Stimulated activated CD4-positive, alpha-beta T cell treated with anti-CD3 and anti-CD28 coated beads, Interleukin-4, amount 100 ng/mL, for 1 hour (primary cell): Measurements from ENCODE around the gene IL22RA2.

Source experiments
- DNase-seq: peaks from one replicate; pipeline ENCODE4 v3.0.0-alpha.2; 2020

Gene IL22RA2

DNA sequence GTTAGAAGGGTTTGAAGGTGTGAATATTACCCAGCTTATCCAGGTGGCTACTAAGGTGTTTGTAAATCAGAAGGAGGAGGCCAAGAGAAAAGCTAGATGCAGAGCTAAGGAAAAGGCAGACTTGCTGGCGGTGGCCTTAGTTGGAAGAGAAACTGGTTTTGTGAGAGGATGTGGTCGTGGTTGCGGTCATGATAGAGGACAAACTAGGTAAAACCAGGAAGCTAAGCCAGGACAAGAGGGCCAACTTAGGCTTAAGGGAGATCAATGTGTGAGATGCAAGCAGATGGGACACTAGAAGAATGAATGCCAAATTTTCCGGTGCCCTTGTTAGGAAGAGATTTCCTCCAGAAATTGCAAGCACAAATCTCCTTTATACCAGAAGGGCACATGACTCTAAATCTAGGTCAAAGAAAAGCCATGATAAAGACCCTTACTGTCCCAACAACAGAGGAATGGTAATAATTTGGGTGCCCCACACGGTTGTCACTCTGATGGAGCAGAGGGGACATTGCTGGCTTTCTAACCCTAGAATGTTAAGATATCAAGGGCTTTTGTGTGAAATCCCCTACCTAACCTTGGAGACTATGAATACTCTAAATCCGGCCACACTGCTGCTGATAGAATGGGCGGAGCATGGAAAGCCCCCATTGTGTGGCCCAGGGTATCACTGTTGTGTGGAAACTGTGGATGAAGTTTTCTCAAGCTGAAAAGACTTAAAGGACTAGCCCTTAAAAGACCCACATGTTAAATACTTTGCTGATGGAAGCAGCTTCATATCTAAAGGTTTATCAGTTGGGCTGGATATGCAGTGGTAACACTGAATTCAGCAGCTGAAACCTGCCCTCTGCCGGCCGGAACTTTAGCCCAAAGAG lies 7.8 kb downstream of the IL22RA2 start:
- peak; percentile 13 for DNase-seq

DNA sequence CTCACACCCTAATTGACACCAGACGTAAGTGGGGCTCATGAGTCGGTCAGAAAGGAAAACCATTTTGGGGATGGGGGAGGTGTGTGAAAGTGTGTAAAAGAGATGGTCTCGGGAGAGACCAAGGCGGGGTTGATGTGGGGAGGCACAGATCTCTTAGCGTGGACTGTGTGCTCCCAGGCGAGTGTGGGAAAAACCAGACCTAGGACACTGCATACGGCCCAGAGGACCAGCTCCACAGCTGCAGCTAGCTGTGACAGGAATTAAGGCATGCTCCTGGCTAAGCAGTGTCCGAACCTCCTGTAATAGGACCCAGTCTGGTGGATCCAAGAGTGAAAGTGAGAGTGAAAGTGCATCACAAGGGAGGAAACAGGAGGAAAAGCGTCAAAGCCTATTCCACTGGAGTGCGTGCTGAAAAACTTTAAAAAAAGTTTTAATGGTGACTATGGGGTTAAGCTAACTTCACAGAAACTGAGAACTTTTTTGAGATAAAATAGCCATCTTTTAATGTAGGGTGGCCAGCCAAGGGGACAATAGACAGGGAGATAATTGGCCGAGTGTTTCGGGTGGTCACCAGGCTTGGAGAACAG lies 9.6 kb downstream of the IL22RA2 start:
- DNase-seq = no peak

DNA sequence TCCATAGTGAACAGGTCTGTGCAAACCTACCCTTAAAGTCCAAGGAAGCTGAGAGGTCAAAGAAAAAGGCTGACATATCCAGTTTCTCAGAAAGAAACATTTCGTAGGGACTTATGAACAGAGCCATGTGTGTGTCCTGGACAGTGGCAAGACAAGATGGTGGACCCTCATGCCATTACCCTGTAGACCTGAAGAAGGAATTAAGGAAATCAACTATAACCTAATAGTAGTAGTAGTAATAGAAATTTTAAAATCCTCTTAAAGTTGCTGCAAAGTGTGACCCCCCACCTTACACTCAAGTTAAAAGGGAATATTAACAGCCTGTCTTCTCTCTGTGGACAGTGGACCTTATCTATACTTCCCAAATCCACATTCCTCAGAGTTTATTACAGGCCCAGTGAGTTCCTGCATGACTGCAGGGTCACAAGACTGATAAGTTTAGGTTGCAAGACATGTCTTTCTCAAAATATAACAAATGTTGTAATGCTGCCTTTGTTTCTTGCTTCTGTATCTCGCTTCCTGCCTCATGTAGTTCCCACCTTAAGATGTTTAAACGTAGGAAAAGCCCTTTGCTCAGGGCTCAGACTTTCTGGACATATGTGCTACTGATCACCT lies 10.6 kb downstream of the IL22RA2 start:
- DNase-seq = no peak

DNA sequence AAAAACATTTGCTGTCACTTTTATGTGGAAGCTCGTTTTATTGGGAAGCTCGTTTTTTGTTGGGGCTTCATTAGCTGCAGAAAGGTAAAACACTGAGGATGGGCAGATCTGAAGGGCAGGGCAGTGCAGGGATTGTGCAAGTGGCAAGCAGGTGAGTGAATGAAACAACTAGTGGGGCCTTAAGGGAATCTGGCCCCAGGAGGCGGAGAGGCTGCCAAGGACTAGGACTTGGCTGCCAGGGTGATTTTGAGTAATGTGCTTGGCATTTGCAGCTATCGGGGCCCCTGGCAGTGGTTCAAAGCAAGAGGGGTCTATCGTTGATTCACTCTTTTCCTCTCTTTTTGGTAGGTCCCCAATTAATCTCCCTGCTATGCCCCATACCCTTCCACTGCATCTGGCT lies 11.5 kb downstream of the IL22RA2 start:
- no peak for DNase-seq

DNA sequence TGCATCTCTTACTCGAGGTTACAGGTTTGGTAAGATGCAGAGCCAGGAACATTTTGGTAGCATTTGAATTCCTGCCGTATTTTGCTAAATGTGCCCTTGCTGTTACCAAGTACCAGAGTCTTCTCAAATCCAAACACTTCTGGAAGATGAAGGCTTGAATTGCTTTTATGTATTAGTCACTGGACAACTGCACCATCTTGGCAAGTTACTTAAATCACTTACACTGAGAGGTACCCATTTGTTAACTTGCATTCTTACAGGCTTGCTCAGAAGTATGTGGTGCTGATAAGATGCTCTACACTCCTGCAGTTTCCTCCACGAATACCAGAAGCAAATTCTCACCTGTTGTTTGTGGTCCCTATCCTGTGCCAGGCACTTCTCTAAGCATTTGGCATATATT lies 12.7 kb downstream of the IL22RA2 start:
- DNase-seq = no peak

DNA sequence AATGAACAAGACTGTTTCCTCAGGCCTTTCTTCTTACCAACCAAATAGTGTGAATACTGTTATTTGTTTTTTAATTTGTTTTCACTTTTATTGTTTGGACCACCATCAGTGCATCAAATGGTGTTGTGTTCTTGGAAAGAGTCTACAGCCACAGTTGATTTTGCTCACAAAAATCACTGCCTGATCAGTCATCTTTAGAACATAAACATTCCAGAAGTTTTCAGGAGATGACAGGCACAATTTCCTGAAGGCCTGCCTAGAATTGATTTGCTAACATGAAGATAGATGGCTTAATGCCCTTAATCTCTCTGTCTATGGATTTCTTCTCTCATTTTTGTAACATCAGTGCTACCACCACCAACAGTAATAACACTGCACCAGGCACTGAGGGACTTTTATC lies 13.5 kb downstream of the IL22RA2 start:
- no peak for DNase-seq

DNA sequence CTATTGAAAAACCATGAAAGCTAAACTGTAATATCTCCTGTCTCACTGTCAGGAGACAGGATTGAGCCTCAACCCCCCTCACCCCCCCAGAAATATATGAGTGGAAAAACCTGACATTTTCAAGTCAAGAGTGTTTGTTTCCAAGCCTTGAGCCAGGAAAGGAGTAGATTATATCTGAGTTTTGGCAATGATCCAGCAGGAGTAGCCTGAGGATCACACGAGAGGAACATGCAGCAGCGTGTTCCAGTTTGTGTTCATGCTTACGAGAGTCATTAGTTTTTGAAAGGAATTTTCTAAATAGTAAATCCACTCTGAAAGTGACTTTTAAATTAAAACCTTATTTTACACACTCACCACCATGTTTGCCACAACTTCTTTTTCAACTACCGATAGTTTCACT lies 15.8 kb downstream of the IL22RA2 start:
- DNase-seq = no peak

DNA sequence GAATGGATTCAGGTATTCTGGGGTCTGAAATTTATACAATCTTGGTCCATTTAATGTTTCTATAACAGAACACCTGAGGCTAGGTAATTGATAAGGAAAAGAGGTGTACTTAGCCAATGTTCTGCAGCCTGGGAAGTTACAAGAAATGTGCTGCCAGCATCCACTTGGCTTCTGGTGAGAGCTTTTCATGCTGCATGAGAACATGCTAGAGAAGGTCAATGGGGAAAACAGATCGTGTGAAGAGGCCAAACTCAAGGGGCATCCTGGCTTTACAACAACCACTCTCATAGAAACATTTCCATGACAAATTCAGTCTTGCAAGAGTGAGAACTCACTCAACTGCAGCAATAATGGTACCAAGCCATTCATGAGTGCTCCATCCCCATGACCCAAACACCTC lies 16.8 kb downstream of the IL22RA2 start:
- no peak for DNase-seq

DNA sequence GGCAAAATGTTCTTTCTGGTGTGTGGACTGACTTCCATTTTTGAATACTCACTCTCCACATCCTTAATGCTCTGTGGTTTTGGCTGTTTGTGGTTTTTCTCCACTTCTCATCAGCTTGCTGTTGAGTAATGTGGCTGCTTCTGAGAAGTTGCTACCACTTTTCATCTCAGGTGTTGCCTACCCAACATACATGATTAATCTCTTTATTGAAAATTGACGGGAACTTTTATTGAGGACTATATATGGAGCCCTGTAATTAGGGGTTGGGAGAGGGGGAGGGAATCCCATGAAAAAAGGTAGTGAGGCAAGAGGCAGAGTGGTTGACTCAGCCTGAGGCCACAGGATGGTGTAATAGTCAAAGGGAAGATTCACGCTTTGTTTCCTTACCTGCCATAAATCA lies 17.6 kb downstream of the IL22RA2 start:
- no peak for DNase-seq

DNA sequence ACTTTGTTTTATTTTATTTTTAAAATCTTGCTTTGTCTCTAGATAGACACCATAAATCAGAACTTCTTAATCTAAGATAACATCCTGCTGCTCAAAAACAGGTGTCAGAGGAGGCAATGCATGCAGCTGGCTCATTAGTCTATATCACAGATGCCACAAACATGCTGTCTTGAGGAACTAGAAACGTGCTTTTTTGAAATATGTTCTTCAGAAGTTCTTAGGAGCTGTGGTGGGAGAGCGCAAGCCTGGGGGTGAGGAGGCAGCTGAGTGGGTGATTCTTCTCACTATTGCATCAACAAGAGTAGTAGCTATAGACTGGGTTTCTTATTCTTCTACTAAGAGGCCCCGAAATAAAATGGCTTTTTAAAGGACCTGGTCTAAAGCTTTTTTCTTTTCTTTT lies 23.4 kb downstream of the IL22RA2 start:
- DNase-seq = no peak

DNA sequence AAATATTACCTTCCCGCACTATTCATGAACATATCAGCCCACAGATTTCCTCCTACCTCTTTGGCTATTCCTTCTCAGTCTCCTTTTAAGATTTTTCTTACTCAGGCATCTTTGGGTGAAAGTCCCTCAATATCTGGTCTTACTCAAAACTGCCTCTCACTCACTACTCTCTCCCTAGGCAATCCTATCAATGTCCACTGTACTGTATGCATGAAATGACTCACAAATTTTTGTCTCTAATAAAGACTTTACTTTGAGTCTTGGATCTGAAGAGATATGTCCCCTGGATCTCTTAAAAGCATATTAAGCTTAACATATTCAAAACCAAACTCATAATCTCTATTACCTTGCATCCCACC lies 24.4 kb downstream of the IL22RA2 start:
- no peak for DNase-seq

DNA sequence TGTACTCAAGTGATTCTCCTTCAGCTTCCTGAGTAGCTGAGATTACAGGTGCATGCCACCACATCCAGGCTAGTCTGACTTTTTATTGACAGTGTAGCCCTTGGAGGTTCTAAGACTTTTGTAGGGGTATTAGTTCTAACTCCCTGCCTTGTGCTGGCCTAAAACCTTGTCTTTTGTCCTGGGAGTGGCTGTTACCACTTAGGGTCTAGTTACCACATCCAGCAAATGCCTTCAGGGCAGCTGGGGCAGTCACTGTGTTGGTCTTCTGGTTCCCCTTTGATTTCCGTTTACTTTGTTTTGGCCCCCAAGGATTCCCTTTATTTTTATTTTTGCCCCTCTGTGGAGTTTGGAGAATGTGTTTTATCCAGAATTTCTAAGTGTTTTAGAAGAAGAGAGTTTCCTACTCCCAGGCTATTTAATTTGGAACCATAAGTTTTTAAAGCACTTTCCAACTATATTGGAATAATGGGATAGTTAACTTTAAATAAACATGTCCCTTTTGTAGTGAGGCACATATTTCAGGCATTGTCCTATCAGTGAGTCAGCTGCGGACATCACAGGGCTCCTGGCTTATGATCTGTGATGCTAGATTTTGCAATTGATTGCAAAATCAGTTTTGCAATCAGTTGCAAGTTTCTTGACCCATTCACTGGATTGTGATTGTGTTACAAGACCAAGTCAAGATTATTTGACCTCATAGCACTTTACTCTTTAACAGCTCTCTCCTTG lies 25.0 kb downstream of the IL22RA2 start:
- DNase-seq = no peak

DNA sequence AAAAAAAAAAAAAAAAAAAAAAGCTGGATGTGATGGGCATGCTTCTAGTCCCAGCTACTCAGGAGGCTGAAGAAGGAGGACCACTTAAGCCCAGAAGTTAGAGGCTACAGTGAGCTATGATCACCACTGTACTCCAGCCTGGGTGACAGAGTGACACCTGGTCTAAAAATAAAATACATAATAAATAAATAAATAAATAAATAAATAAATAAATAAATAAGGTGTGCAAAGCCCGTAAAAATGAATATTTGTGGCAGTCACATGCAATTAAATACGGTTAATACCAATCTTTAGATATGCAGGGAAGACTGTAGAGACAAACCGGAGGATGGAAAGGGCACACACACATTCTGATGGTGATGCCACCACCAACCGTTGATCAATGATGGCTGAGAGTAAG lies 26.2 kb downstream of the IL22RA2 start:
- no peak for DNase-seq

DNA sequence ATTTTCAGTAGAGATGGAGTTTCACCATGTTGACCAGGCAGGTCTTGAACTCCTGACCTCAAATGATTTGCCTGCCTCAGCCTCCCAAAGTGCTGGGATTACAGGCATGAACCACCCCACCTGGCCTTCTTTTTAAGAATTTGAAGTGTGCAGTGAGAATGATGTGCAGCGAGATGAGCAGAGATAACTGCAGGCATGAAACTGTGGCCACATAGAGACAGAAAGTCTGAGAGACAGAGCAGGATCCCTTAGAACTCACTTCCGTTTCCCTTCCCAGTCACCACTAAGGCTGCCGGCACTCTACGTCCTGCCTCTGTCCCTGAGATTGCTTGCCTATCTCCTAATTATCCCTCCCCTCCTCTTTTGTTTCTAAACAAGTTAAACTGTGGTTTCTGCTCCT lies 27.2 kb downstream of the IL22RA2 start:
- DNase-seq = no peak

DNA sequence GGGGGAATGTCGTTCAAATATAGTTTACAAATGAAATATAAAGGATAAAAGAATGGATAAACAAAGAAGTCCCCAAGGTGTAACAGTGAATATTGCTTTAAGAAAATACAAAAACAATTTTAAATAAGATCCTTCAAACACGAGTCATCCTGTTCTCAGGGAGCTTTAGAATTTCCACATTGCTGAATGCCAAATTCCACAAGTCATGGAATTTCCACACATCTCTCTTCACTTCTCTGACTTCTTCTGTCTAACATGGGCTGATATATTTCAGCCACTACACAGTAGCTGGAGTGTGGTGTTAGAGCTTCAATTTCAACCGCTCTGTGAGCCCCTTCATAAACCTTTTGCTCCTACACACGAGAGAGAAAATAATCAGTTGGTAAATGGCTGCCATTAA lies 28.0 kb downstream of the IL22RA2 start:
- no peak for DNase-seq

DNA sequence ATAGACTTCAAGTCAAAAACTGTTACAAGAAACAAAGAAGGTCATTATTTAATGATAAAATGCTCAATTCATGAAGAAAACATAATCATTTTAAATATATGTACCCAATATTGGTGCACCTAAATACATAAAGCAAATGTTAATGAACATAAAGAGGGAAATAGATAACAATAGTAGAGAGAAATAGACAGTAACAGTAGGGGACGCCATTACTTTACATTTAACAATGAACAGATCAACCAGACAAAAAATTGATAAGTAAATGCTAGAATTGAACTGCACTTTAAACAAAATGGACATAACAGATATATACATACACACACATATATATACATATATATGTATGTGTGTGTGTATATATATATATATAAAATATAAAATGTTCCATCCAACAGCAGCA lies 37.4 kb downstream of the IL22RA2 start:
- no peak for DNase-seq

DNA sequence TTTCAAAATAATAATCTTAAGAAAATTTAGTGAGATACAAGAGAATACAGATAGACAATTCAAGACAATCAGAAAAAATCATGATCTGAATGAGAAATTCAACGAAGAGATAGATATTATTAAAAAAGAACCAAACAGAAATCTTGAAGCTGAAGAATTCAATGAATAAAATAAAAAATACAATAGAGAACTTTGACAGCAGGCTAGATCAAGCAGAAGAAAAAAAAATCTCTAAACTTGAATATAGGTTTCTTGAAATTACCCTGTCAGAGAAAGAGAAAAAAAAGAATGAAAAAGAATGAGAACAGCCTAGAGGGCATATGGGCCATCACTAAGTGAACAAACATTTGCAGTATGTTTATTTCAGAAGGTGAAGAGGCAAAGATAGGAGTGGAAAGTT lies 39.0 kb downstream of the IL22RA2 start:
- no peak for DNase-seq

DNA sequence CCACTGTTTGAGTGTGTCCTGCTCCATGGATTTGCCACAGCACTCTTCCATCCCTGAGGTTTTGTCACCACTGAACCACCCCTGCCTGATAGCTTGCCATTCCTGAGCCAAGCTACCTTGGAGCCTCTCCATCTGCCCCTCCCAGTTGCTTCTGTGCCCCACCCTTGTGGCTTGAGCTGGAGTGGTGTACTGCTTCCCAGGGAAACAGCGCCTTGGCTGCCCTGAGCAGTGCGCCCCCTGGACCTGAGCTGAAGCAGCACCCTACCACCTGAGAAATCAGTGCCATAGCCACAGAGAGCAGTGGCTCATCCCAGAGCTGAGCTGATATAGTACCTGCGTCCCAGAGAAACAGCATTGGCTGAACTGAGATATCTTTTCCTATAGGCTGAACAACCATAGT lies 40.3 kb downstream of the IL22RA2 start:
- no peak for DNase-seq

DNA sequence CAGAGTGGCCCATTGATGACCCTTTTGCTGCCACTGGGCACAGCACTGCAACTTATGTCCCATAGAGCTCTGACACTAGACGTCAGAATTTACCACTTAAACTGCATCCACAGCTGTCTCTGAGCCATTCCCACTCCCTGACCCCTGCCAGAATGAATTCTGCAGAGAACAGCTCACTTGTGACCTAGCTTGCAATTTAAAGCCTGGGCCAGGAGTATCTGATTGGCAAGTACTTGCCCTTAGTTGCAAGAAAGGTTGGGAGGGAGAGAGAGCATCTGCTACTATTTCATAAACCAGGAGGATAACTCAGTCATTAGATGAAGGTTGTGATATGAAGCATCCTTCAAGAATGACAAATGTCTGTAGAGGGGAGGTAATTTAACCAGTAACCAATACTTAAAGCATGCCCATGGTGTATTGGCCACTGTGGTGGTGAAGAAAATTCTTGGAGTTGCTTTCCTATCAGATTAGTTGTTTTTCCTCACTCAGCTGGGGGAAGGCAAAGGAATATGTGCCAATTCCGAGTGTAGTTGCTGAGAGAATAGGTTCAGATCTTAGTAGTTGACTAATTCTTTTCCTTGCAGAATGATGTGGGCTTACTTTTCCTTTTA lies 46.5 kb downstream of the IL22RA2 start:
- no peak for DNase-seq

DNA sequence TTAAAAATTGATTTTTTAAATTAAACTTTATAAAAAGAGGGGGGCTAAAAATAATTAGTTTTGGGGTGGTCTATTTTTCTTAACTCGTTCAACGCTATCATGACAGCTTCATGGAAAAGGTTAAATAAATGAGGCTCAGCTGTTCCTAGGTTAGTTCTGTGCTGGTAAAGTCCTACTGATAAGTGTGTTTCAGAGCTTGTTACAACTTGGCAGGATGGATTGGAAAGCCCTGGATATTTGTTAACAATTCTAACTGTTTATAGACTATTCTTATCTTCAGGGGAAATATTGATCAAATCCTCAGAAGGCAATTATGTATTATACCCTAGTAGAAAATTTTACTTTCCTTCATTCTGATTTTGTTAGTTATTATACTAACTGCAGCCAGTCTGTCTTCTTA lies 50.4 kb downstream of the IL22RA2 start:
- no peak for DNase-seq

DNA sequence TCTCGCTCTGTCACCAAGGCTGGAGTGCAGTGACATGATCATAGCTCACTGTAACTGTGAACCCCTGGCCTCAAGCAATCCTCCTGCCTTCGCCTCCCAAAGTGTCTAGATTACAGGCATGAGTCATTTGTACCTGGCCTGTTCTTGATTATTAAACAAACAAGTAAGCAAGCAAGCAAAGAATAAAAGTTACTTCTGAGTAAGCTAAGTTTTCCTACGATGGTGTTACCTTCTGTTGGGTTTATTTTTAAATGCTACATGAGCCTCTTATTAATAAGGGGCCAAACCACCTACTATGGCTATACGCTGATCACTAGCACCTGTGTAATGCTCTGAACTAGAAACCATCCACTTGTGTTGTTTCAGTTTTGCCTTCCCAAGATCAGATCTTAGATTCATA lies 50.8 kb downstream of the IL22RA2 start:
- DNase-seq = no peak

DNA sequence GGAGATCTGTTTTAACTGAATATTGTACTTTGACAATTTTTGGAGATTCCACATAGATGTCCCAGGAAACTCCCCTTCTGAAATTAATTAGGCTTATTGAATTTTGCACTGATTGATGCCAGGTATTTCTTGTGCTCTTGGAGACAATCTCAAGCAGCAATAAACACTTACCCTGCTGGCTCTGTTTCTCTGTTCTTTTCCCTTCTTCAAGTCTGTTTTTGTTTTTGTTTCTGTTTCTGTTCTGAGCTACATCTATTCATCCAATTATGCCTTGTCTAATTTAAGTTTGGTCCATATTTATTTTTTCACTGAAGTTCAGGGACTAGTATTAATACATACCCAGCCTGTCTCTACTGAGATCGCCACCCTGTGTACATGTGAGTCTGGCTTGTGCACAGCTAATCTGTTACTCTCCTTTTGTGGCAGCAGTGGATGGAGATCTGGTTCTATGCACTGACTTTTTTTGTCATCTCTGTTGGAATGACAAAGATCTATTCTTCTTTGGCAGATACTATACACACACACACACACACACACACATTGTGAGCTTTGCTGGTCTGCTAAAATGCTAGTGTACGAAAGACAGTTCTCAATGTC lies 51.9 kb downstream of the IL22RA2 start:
- DNase-seq = no peak

DNA sequence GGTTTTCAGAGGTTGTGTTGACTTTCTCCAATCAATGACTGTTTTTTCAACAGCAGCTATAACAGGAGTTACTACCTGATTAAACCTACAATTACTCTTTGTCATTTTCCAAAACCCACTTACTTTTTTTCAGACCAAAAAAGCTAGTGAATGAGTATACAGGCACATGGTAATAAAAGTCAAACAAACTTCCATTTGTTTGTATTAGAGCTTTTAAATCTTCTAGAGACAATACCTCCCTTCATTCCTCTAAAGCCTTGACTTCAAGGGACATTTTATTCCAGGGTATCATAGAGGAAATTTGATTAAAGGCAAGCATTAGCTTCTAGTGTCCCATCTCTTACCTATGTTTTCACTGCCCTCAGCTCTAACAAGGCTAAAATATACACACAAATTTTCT lies 52.7 kb downstream of the IL22RA2 start:
- DNase-seq = no peak
